IPS-NIHi7 (cell line): Measurements from ENCODE around the gene NAE1.
"Not testable (repeated sequence)": the region's sequence is repeated elsewhere in the genome, so short reads cannot be mapped to it uniquely, and the experiment has no call there.

Source experiments
- DNase-seq: peaks from one replicate; pipeline ENCODE4 v3.0.0; 2012; ENCODE audit warnings: mixed read lengths; ENCODE audit errors: extremely low spot score

NAE1 gene

GRCh38 chr16:66830422-66831404 lies at the start of gene NAE1:
NAE1 (minus strand) TSS chr16:66830976; CDS start chr16:66830899, 77 bp downstream.
- peak; percentile 98 for DNase-seq

GRCh38 chr16:66878067-66878466 lies 47.3 kb upstream of the NAE1 start:
- no peak for DNase-seq

GRCh38 chr16:66874079-66874775 lies 43.5 kb upstream of the NAE1 start:
- DNase-seq = no peak

GRCh38 chr16:66873685-66874055 lies 42.9 kb upstream of the NAE1 start:
- DNase-seq = no peak

GRCh38 chr16:66872943-66873684 lies 42.3 kb upstream of the NAE1 start:
- DNase-seq = peak; percentile 90

- no peak for DNase-seq
Observed at GRCh38 chr16:66872559-66872942, 41.8 kb upstream of the NAE1 start.

GRCh38 chr16:66871840-66872239 lies 41.1 kb upstream of the NAE1 start:
- no peak for DNase-seq

- DNase-seq = not testable (repeated sequence)
Observed at GRCh38 chr16:66871363-66871762, 40.6 kb upstream of the NAE1 start.

- DNase-seq = no peak
Observed at GRCh38 chr16:66869424-66869823, 38.6 kb upstream of the NAE1 start.

GRCh38 chr16:66863707-66864106 lies 32.9 kb upstream of the NAE1 start:
- no peak for DNase-seq

GRCh38 chr16:66862023-66862520 lies 31.3 kb upstream of the NAE1 start:
- no peak for DNase-seq

GRCh38 chr16:66859397-66860068 lies 28.8 kb upstream of the NAE1 start:
- no peak for DNase-seq

GRCh38 chr16:66858740-66859396 lies 28.1 kb upstream of the NAE1 start:
- peak; percentile 4 for DNase-seq

- peak; percentile 8 for DNase-seq
Observed at GRCh38 chr16:66857437-66857836, 26.7 kb upstream of the NAE1 start.

- no peak for DNase-seq
Observed at GRCh38 chr16:66856801-66857200, 26.0 kb upstream of the NAE1 start.

- DNase-seq = no peak
Observed at GRCh38 chr16:66856184-66856730, 25.5 kb upstream of the NAE1 start.

GRCh38 chr16:66853261-66854139 lies 22.7 kb upstream of the NAE1 start:
- no peak for DNase-seq

- no peak for DNase-seq
Observed at GRCh38 chr16:66851166-66851964, 20.6 kb upstream of the NAE1 start.
